HEK293 (cell line): ENCODE measurements around the gene KCNT1.

Experiments
- TCF7L2 ChIP-seq: IDR thresholded peaks from 2 replicates; pipeline ENCODE4 v1.6.1; 2011; ENCODE audit warnings: low read depth, mild to moderate bottlenecking, inconsistent platforms, low read length, moderate library complexity, borderline replicate concordance
- ZXDB ChIP-seq: fragments of 450-650 bp; formaldehyde crosslinking; IDR thresholded peaks from 2 replicates; pipeline ENCODE4 v1.5.1; 2016; ENCODE audit warnings: missing biosample characterization, missing genetic modification characterization
- TF ChIP-seq, protein P1 (sequence below): fragments of 450-650 bp; formaldehyde crosslinking; IDR thresholded peaks from 2 replicates; pipeline ENCODE4 v1.5.1; 2016; ENCODE audit warnings: missing biosample characterization, missing genetic modification characterization

DNA sequence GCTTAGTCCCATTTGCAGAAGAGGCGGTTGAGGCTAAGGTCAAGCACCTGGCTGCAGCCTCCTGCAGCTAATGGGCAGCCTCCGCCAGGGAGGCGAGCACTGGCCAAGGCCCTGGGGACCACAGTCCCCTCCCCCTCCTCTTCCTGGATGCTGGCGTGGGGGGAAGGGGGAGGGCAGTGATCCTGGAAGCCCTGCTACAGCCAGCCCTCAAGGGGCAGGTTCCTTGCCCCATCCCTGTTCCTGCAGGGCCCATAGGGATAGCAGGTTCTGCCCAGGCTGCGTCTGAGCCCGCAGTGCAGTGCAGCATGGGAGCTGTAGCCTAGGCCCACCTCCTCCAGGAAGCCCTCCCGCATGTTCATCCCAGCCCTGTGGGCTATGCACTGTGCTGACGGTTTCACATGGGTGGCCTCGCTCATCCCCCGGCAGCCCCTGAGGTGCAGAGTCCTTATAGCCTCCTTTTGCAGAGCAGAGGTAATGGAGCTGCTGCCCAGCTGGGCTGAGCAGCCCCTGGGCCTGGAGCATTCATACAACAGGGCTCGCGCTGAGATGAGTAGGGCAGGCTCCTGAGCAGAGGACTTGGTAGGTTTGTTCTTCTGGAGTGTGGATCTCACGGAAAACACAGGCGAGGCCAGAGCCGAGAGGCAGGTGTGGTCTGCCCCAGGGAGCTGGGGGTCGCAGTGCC lies 36.0 kb downstream of the KCNT1 start:
- TF ChIP-seq, protein P1, sequence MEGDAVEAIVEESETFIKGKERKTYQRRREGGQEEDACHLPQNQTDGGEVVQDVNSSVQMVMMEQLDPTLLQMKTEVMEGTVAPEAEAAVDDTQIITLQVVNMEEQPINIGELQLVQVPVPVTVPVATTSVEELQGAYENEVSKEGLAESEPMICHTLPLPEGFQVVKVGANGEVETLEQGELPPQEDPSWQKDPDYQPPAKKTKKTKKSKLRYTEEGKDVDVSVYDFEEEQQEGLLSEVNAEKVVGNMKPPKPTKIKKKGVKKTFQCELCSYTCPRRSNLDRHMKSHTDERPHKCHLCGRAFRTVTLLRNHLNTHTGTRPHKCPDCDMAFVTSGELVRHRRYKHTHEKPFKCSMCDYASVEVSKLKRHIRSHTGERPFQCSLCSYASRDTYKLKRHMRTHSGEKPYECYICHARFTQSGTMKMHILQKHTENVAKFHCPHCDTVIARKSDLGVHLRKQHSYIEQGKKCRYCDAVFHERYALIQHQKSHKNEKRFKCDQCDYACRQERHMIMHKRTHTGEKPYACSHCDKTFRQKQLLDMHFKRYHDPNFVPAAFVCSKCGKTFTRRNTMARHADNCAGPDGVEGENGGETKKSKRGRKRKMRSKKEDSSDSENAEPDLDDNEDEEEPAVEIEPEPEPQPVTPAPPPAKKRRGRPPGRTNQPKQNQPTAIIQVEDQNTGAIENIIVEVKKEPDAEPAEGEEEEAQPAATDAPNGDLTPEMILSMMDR (tag by site-specific recombination), result no peak
- TF ChIP-seq TCF7L2 (no peak), ZXDB (no peak)
